ENCODE data around the gene PEX7.

GRCh38 chr6:136777651-136778050 lies 44.7 kb upstream of the PEX7 start:
- TF ChIP-seq CTCF (IDR thresholded peaks at IDR 0.05) (no peak), POLR2A (IDR thresholded peaks at IDR 0.05) (no peak)
